Neural progenitor cell (in vitro differentiated cells): Measurements from ENCODE around the gene DYNLT4. TPM values are rescaled to one million over a fixed set of nuclear protein-coding genes. Genes with fewer than 3 reads are reported as not detected.
"Not testable (repeated sequence)": the region's sequence is repeated elsewhere in the genome, so short reads cannot be mapped to it uniquely, and the experiment has no call there.

Experiments used
- DNase-seq: peaks from one replicate; pipeline ENCODE4 v3.0.0-alpha.2; 2016; ENCODE audit warnings: low spot score
- H2AFZ ChIP-seq: fragments of 200-600 bp; sonication (generic); replicated peaks from 2 replicates; pipeline ENCODE4 v1.6.1; 2016; ENCODE audit warnings: antibody characterized with exemption
- H3F3A ChIP-seq: fragments of 200-600 bp; sonication (generic); 2 replicates; pipeline ENCODE4 v1.6.1; 2016; ENCODE audit warnings: antibody characterized with exemption, low read depth
- H3K27ac ChIP-seq: fragments of 200-600 bp; sonication (generic); 2 replicates; pipeline ENCODE4 v1.5.1; 2016; ENCODE audit warnings: mild to moderate bottlenecking
- H3K27me3 ChIP-seq: fragments of 200-600 bp; sonication (generic); 2 replicates; pipeline ENCODE4 v1.6.1; 2016; ENCODE audit warnings: mild to moderate bottlenecking, moderate library complexity
- H3K36me3 ChIP-seq: fragments of 200-600 bp; sonication (generic); 2 replicates; pipeline ENCODE4 v1.5.1; 2016
- H3K4me1 ChIP-seq: fragments of 200-600 bp; sonication (generic); 2 replicates; pipeline ENCODE4 v1.6.1; 2016; ENCODE audit warnings: mixed run types
- H3K4me2 ChIP-seq: fragments of 200-600 bp; sonication (generic); 2 replicates; pipeline ENCODE4 v1.6.1; 2016
- H3K4me3 ChIP-seq: fragments of 200-600 bp; sonication (generic); 2 replicates; pipeline ENCODE4 v1.5.1; 2016
- H3K79me2 ChIP-seq: fragments of 200-600 bp; sonication (generic); 2 replicates; pipeline ENCODE4 v1.6.1; 2016; ENCODE audit warnings: low read depth
- H3K9ac ChIP-seq: fragments of 200-600 bp; sonication (generic); 2 replicates; pipeline ENCODE4 v1.6.1; 2016
- H3K9me3 ChIP-seq: fragments of 200-600 bp; sonication (generic); 2 replicates; pipeline ENCODE4 v1.5.1; 2016; ENCODE audit warnings: low read depth
- H4K20me1 ChIP-seq: fragments of 200-600 bp; sonication (generic); 2 replicates; pipeline ENCODE4 v1.6.1; 2016; ENCODE audit warnings: low read depth
- H3K27ac Mint-ChIP-seq: 3 replicates; pipeline ENCODE4 v1.8.0; 2021; ENCODE audit warnings: mixed read lengths
- H3K27me3 Mint-ChIP-seq: 2 replicates; pipeline ENCODE4 v1.8.0; 2022; ENCODE audit warnings: low read depth, mild to moderate bottlenecking, inconsistent platforms, moderate library complexity, mixed read lengths; ENCODE audit not compliant: insufficient read depth
- H3K36me3 Mint-ChIP-seq: 3 replicates; pipeline ENCODE4 v1.8.0; 2021; ENCODE audit warnings: mixed read lengths
- H3K4me1 Mint-ChIP-seq: 3 replicates; pipeline ENCODE4 v1.8.0; 2021; ENCODE audit warnings: mixed read lengths
- H3K4me3 Mint-ChIP-seq: 3 replicates; pipeline ENCODE4 v1.8.0; 2021; ENCODE audit warnings: mild to moderate bottlenecking, moderate library complexity, mixed read lengths
- H3K9me3 Mint-ChIP-seq: 3 replicates; pipeline ENCODE4 v1.8.0; 2020; ENCODE audit warnings: mixed read lengths
- EZH2 ChIP-seq: fragments of 200-600 bp; sonication (generic); IDR thresholded peaks from 2 replicates; pipeline ENCODE4 v1.6.1; 2017; ENCODE audit warnings: antibody characterized with exemption, mild to moderate bottlenecking, moderate library complexity
- EZH2phosphoT487 ChIP-seq: fragments of 200-600 bp; sonication (generic); IDR thresholded peaks from 2 replicates; pipeline ENCODE4 v1.6.1; 2017; ENCODE audit warnings: antibody characterized with exemption
- total RNA-seq: library from RNA; depleted of rRNA; stranded (reverse); fragments of >200 nt; gene quantifications from 2 replicates; pipeline ENCODE4 v1.2.3, GENCODE V29; 2015; ENCODE audit warnings: low replicate concordance
- TF ChIP-seq, protein P1 (sequence below): fragments of 200-600 bp; sonication (generic); IDR thresholded peaks from 2 replicates; pipeline ENCODE4 v1.5.1; 2017; ENCODE audit warnings: antibody characterized with exemption, mild to moderate bottlenecking

The DYNLT4 gene
- total RNA-seq, 1 donor from 2014 or later: not detected

DNA sequence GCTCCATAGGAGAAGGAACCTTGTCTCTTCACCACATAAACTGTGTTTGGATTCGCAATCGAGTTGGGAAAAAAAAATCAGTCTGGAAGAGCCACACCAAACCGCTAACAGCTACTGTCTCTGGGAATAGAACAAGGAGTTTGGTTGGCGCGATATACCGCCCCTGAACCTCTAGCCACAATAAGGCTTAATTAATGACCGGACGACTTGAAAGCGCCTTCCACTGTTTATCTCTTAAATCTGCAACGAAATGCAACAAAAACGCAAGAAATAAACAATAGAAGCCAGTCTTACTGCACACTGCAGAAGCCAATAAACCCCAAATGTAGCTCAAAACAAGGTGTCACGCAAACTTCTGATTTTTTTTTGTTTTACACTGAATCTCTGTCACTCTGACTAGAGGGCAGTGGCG is 12.1 kb upstream of the DYNLT4 start:
- no peaks in the 10 kb centered on the region for H3K27me3 ChIP-seq
- peaks cover 31% of the 10 kb centered on the region for H3F3A ChIP-seq
- Mint-ChIP-seq H3K27me3 (peaks cover 18% of the 10 kb centered on the region), H3K4me1 (peaks cover 33% of the 10 kb centered on the region), H3K27ac (peak overlapping the region; percentile 100), H3K9me3 (peaks cover 11% of the 10 kb centered on the region), H3K36me3 (peaks cover 9% of the 10 kb centered on the region), H3K4me3 (peak overlapping the region; percentile 80)
- H4K20me1 ChIP-seq: no peaks in the 10 kb centered on the region
- no peaks in the 10 kb centered on the region for H3K79me2 ChIP-seq
- H3K36me3 ChIP-seq: no peaks in the 10 kb centered on the region
- H3K4me2 ChIP-seq: peak overlapping the region; percentile 71
- H3K4me1 ChIP-seq: peaks cover 8% of the 10 kb centered on the region
- H3K4me3 ChIP-seq: peak overlapping the region; percentile 39
- peak; percentile 61 for DNase-seq
- TF ChIP-seq, protein P1, sequence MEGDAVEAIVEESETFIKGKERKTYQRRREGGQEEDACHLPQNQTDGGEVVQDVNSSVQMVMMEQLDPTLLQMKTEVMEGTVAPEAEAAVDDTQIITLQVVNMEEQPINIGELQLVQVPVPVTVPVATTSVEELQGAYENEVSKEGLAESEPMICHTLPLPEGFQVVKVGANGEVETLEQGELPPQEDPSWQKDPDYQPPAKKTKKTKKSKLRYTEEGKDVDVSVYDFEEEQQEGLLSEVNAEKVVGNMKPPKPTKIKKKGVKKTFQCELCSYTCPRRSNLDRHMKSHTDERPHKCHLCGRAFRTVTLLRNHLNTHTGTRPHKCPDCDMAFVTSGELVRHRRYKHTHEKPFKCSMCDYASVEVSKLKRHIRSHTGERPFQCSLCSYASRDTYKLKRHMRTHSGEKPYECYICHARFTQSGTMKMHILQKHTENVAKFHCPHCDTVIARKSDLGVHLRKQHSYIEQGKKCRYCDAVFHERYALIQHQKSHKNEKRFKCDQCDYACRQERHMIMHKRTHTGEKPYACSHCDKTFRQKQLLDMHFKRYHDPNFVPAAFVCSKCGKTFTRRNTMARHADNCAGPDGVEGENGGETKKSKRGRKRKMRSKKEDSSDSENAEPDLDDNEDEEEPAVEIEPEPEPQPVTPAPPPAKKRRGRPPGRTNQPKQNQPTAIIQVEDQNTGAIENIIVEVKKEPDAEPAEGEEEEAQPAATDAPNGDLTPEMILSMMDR: no peak
- TF ChIP-seq EZH2 (no peak), EZH2phosphoT487 (no peak)
- no peak overlapping the region for H2AFZ ChIP-seq
- peak overlapping the region; percentile 100 for H3K27ac ChIP-seq
- H3K9ac ChIP-seq: no peak overlapping the region
- H3K9me3 ChIP-seq: no peaks in the 10 kb centered on the region

DNA sequence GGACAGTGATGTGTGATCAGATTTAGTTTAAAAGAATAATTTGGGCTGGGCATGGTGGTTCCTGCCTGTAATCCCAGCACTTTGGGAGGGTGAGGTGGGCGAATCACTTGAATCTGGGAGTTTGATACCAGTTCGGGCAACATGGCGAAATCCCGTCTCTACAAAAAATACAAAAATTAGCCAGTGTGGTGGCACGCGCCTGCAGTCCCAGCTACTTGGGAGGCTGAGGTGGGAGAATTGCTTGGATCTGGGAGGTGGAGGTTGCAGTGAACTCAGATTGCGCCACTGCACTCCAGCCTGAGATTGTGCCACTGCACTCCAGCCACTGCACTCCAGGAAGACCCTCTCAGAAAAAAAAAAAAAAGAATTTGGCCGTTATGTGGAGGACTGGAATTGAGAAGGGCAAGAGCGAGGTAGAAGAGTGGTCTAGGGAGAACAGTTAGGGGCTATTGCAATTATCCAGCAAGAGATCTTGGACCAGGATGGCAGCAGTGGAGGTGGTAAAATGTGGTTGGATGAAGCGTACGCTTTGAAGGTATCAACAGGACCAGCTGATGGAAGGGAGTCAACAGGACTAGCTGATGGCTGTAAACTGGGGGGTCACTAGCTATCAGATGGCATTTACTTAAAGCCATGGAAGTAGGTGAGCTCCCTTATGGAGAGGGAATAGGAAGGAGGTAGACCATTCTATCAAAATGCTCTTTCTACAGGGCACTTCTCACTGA is 10.8 kb upstream of the DYNLT4 start:
- peaks cover 31% of the 10 kb centered on the region for H3F3A ChIP-seq
- peaks cover 37% of the 10 kb centered on the region for H3K4me1 Mint-ChIP-seq
- peak overlapping the region; percentile 55 for H3K27ac Mint-ChIP-seq
- no peaks in the 10 kb centered on the region for H3K36me3 ChIP-seq
- peaks cover 18% of the 10 kb centered on the region for H3K27me3 Mint-ChIP-seq
- H3K4me3 ChIP-seq: no peak overlapping the region
- no peak overlapping the region for H2AFZ ChIP-seq
- peak overlapping the region; percentile 19 for H3K4me3 Mint-ChIP-seq
- no peak for DNase-seq
- H3K27ac ChIP-seq: no peak overlapping the region
- H3K36me3 Mint-ChIP-seq: peaks cover 9% of the 10 kb centered on the region
- no peak overlapping the region for H3K9ac ChIP-seq
- TF ChIP-seq, protein P1: no peak
- TF ChIP-seq EZH2 (no peak), EZH2phosphoT487 (no peak)
- peaks cover 17% of the 10 kb centered on the region for H3K4me1 ChIP-seq
- no peak overlapping the region for H3K4me2 ChIP-seq
- H3K79me2 ChIP-seq: no peaks in the 10 kb centered on the region
- no peaks in the 10 kb centered on the region for H3K9me3 ChIP-seq
- H3K27me3 ChIP-seq: no peaks in the 10 kb centered on the region
- H3K9me3 Mint-ChIP-seq: peaks cover 11% of the 10 kb centered on the region
- no peaks in the 10 kb centered on the region for H4K20me1 ChIP-seq

DNA sequence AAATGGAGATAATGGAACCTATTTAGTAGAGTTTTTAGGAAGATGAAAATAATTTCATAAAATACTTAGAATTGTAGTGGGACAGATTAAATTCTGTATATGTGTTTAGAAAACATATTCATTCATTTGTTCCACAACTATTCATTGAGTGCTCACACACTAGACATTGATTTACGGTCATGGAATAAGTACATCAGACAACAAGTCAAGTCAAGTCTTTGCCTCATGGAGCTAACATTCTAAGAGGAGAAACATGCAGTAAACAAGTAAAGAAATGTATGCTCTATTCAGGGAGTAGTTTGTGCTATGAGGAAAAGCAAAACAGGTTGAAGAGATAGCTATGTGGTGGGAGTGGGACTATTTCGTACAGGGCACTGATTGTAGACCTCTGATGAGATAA is 10.2 kb upstream of the DYNLT4 start:
- no peak overlapping the region for H3K27ac ChIP-seq
- peaks cover 19% of the 10 kb centered on the region for H3K4me1 ChIP-seq
- no peak overlapping the region for H3K4me2 ChIP-seq
- Mint-ChIP-seq H3K36me3 (peaks cover 9% of the 10 kb centered on the region), H3K9me3 (peaks cover 11% of the 10 kb centered on the region), H3K27me3 (peaks cover 18% of the 10 kb centered on the region), H3K4me3 (peak overlapping the region; percentile 47), H3K4me1 (peaks cover 37% of the 10 kb centered on the region), H3K27ac (no peak overlapping the region)
- H3K27me3 ChIP-seq: no peaks in the 10 kb centered on the region
- H3K79me2 ChIP-seq: no peaks in the 10 kb centered on the region
- H3K36me3 ChIP-seq: no peaks in the 10 kb centered on the region
- DNase-seq: no peak
- TF ChIP-seq EZH2 (no peak), EZH2phosphoT487 (no peak)
- TF ChIP-seq, protein P1: no peak
- no peak overlapping the region for H3K9ac ChIP-seq
- H3F3A ChIP-seq: peaks cover 31% of the 10 kb centered on the region
- no peaks in the 10 kb centered on the region for H3K9me3 ChIP-seq
- no peak overlapping the region for H2AFZ ChIP-seq
- no peak overlapping the region for H3K4me3 ChIP-seq
- no peaks in the 10 kb centered on the region for H4K20me1 ChIP-seq

DNA sequence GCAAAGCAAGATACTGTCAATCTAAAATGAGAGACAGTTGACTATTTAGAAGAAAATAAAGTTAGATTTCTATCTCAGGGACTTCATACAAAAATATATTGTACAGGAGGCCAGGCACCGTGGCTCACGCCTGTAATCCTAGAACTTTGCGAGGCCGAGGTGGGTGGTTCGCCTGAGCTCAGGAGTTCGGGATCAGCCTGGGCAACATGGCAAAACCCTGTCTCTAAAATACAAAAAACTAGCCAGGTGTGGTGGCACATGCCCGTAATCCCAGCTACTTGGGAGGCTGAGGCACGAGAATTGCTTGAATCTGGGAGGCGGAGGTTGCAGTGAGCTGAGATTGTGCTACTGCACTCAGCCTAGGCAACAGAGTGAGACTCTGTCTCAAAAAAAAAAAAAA is 8.8 kb upstream of the DYNLT4 start:
- H3K9me3 ChIP-seq, H2AFZ ChIP-seq, H3K27ac Mint-ChIP-seq, H3K4me3 ChIP-seq, H3K27ac ChIP-seq, H3K9ac ChIP-seq, H3K79me2 ChIP-seq, H3K36me3 Mint-ChIP-seq, H3K9me3 Mint-ChIP-seq, H4K20me1 ChIP-seq, H3K27me3 ChIP-seq, H3K4me3 Mint-ChIP-seq, H3K4me2 ChIP-seq, DNase-seq, H3K36me3 ChIP-seq: not testable (repeated sequence)
- peaks cover 17% of the 10 kb centered on the region for H3K27me3 Mint-ChIP-seq
- H3K4me1 ChIP-seq: peaks cover 27% of the 10 kb centered on the region
- peaks cover 36% of the 10 kb centered on the region for H3F3A ChIP-seq
- peaks cover 49% of the 10 kb centered on the region for H3K4me1 Mint-ChIP-seq
